GM12878 (cell line): ENCODE data around the gene SNAP47. TPM values are rescaled to one million over a fixed set of nuclear protein-coding genes. Genes with fewer than 3 reads are reported as not detected.

Experiments
- ATAC-seq: fragments of 200-7000 bp; cut with Tn5 transposase; 3 replicates; pipeline ENCODE4 v1.9.1; 2020; ENCODE audit warnings: mild to moderate bottlenecking, moderate library complexity
- BruUV-seq: library from RNA; stranded (reverse); fragments of 400-500 nt; replicated peaks from 2 replicates; lab custom pipeline; 2021; lab: Mats Ljungman, UMichigan
- CTCF ChIA-PET: fragments of 300-600 bp; sonication (Branson Sonifier 250); formaldehyde crosslinking; extraction: SDS; loops from one replicate; lab custom pipeline; 2021; ENCODE audit warnings: inconsistent platforms; lab: Yijun Ruan, JAX
- POLR2A ChIA-PET: fragments of 350-600 bp; formaldehyde crosslinking; extraction: SDS; loops from one replicate; lab custom pipeline; 2021; ENCODE audit warnings: inconsistent platforms; lab: Charles Lee
- RAD21 ChIA-PET: fragments of 300-600 bp; sonication (Branson Sonifier 250); formaldehyde crosslinking; loops from one replicate; lab custom pipeline; 2023; ENCODE audit warnings: antibody characterized with exemption; ENCODE audit not compliant: unreplicated experiment; lab: Charles Lee
- SMC1A ChIA-PET: fragments of 300-600 bp; sonication (Branson Sonifier 250); formaldehyde crosslinking; loops from one replicate; lab custom pipeline; 2023; ENCODE audit not compliant: unreplicated experiment, uncharacterized antibody; lab: Charles Lee
- DNase-seq: peaks from one replicate; pipeline ENCODE4 v3.0.0-alpha.2; 2011; ENCODE audit warnings: low read depth, low spot score
- FAIRE-seq: peaks from 3 replicates; lab custom pipeline; 2011; peaks lifted over from hg19 to GRCh38; lab: Jason Lieb, UNC
- H2AFZ ChIP-seq: 2 replicates; pipeline ENCODE4 v1.6.0; 2011; ENCODE audit warnings: low read depth, low read length, control low read depth; ENCODE audit not compliant: control insufficient read depth
- H3K27ac ChIP-seq: 2 replicates; pipeline ENCODE4 v1.5.1; 2011; ENCODE audit warnings: control low read depth; ENCODE audit not compliant: control insufficient read depth, insufficient read depth
- H3K27me3 ChIP-seq, 2 experiments: replicated peaks in 1 of 2; 2 replicates each; pipeline versions ENCODE4 v1.6.0 to v1.6.1; 2011; ENCODE audit warnings: low read length in 1 of 2; ENCODE audit not compliant: control insufficient read depth in 2 of 2, insufficient read depth in 2 of 2
- H3K36me3 ChIP-seq, 2 experiments: 2 replicates each; pipeline ENCODE4 v1.5.1; 2011; ENCODE audit warnings: low read length in 1 of 2; ENCODE audit not compliant: control insufficient read depth in 2 of 2, insufficient read depth in 2 of 2
- H3K4me1 ChIP-seq: 2 replicates; pipeline ENCODE4 v1.6.1; 2011; ENCODE audit warnings: mild to moderate bottlenecking, low read length, moderate library complexity, mixed read lengths; ENCODE audit not compliant: control insufficient read depth, insufficient read depth
- H3K4me2 ChIP-seq: 2 replicates; pipeline ENCODE4 v1.6.0; 2011; ENCODE audit warnings: control low read depth; ENCODE audit not compliant: control insufficient read depth, insufficient read depth
- H3K4me3 ChIP-seq: fragments of 200-600 bp; sonication (generic); 2 replicates; pipeline ENCODE4 v1.5.1; 2016
- H3K79me2 ChIP-seq: 2 replicates; pipeline ENCODE4 v1.6.0; 2011; ENCODE audit warnings: low read length; ENCODE audit not compliant: control insufficient read depth, insufficient read depth
- H3K9ac ChIP-seq: 2 replicates; pipeline ENCODE4 v1.8.0; 2011; ENCODE audit warnings: low read length, control low read depth, mixed read lengths; ENCODE audit not compliant: control insufficient read depth, insufficient read depth
- H3K9me3 ChIP-seq: replicated peaks from 3 replicates; pipeline ENCODE4 v1.5.1; 2011; ENCODE audit warnings: mild to moderate bottlenecking, low read length; ENCODE audit not compliant: control insufficient read depth, insufficient read depth
- H4K20me1 ChIP-seq: 2 replicates; pipeline ENCODE4 v1.6.0; 2011; ENCODE audit not compliant: control insufficient read depth, insufficient read depth
- DPF2 ChIP-seq: fragments of 450-650 bp; IDR thresholded peaks from 2 replicates; pipeline ENCODE4 v1.6.1; 2017; ENCODE audit warnings: mild to moderate bottlenecking
- JUNB ChIP-seq: IDR thresholded peaks from 2 replicates; pipeline ENCODE4 v1.6.1; 2016; ENCODE audit warnings: antibody characterized with exemption, mild to moderate bottlenecking
- MAX ChIP-seq: IDR thresholded peaks from 2 replicates; pipeline ENCODE4 v1.6.1; 2012; ENCODE audit warnings: low read depth, low read length, improper control_type of control experiment
- NR2C1 ChIP-seq: fragments of 450-650 bp; IDR thresholded peaks from 2 replicates; pipeline ENCODE4 v1.6.1; 2017; ENCODE audit warnings: antibody characterized with exemption, mild to moderate bottlenecking, moderate library complexity
- NRF1 ChIP-seq: conservative IDR thresholded peaks from 2 replicates; pipeline ENCODE4 v1.6.1; 2011; ENCODE audit warnings: mild to moderate bottlenecking, low read depth, low read length, improper control_type of control experiment
- STAT3 ChIP-seq: IDR thresholded peaks from 2 replicates; pipeline ENCODE4 v1.6.1; 2011; ENCODE audit warnings: low read depth, low read length, improper control_type of control experiment
- WGBS: methylation state at CpG from one replicate; pipeline ENCODE4 v1.1.6; 2016; ENCODE audit warnings: low lambda C conversion rate; ENCODE audit not compliant: insufficient replicate concordance, insufficient coverage; ENCODE audit errors: missing lambda C conversion rate; 5-methylcytosine and 5-hydroxymethylcytosine counted together
- in situ Hi-C: fragments of 300-500 bp; cut with MboI; formaldehyde crosslinking; loops from 9 replicates; pipeline ENCODE4 v1.14.3; 2018; ENCODE audit warnings: mixed read lengths
- intact Hi-C: fragments of 100-400 bp; cut with micrococcal nuclease; formaldehyde crosslinking; loops from one replicate; pipeline ENCODE4 v1.14.2; 2022; ENCODE audit not compliant: unreplicated experiment
- polyA plus RNA-seq, 11 experiments: library from polyadenylated mRNA; depleted of rRNA in 4 of 11; unstranded in 6 of 11; stranded (reverse) in 5 of 11; fragments of >200 nt; fragmentation: Nextera tagmentation in 4 of 11; fragmentation: Illumina TruSeq in 1 of 11; extraction: Ambion mirVana in 4 of 11; extraction: Trizol in 1 of 11; gene quantifications; 1 replicate in 1 of 11; 2 replicates in 10 of 11; pipeline versions ENCODE4 v1.2.1 to v1.2.3, GENCODE V29; 2011 to 2016; ENCODE audit warnings: inconsistent platforms in 2 of 11, missing spikeins in 2 of 11, low read depth in 1 of 11
- total RNA-seq, 4 experiments: library from RNA; depleted of rRNA in 3 of 4; stranded (reverse); fragments of >200 nt in 3 of 4; fragmentation: Illumina TruSeq in 1 of 4; extraction: Trizol in 1 of 4; gene quantifications; 2 replicates each; pipeline versions ENCODE4 v1.2.1 to v1.2.3, GENCODE V29; 2013 to 2021
- TF ChIP-seq, protein P1 (sequence below): fragments of 450-650 bp; formaldehyde crosslinking; IDR thresholded peaks from 2 replicates; pipeline ENCODE4 v1.4.0; 2022; ENCODE audit warnings: mild to moderate bottlenecking, moderate library complexity
- TF ChIP-seq, protein P2 (sequence below): fragments of 150-350 bp; IDR thresholded peaks from 2 replicates; pipeline ENCODE4 v1.6.1; 2016; ENCODE audit warnings: low read depth, low read length

Gene SNAP47
- total and polyA plus RNA-seq, 10 of the 15 experiments (the other 5 are each of a cell fraction or from before 2014, with no cell fraction given), result 1.3 to 39.6 (median 25.2) TPM

GRCh38 chr1:227786673-227787512, 51.7 kb downstream of the SNAP47 start:
- H3K4me3 ChIP-seq, result peak overlapping the region; percentile 77
- in situ Hi-C loops, result no loop called here

More at GRCh38 chr1:227786673-227787512, 51.7 kb downstream of the SNAP47 start:
- no peak overlapping the region for H3K27ac ChIP-seq
- peaks cover 10% of the 10 kb centered on the region for H3K4me1 ChIP-seq
- RAD21 ChIA-PET, result no interaction called here
- no peaks in the 10 kb centered on the region for H4K20me1 ChIP-seq
- H3K9me3 ChIP-seq, result no peaks in the 10 kb centered on the region
- TF ChIP-seq JUNB (no peak), NRF1 (no peak), MAX (no peak), NR2C1 (no peak), STAT3 (no peak), DPF2 (no peak)
- TF ChIP-seq, protein P1, sequence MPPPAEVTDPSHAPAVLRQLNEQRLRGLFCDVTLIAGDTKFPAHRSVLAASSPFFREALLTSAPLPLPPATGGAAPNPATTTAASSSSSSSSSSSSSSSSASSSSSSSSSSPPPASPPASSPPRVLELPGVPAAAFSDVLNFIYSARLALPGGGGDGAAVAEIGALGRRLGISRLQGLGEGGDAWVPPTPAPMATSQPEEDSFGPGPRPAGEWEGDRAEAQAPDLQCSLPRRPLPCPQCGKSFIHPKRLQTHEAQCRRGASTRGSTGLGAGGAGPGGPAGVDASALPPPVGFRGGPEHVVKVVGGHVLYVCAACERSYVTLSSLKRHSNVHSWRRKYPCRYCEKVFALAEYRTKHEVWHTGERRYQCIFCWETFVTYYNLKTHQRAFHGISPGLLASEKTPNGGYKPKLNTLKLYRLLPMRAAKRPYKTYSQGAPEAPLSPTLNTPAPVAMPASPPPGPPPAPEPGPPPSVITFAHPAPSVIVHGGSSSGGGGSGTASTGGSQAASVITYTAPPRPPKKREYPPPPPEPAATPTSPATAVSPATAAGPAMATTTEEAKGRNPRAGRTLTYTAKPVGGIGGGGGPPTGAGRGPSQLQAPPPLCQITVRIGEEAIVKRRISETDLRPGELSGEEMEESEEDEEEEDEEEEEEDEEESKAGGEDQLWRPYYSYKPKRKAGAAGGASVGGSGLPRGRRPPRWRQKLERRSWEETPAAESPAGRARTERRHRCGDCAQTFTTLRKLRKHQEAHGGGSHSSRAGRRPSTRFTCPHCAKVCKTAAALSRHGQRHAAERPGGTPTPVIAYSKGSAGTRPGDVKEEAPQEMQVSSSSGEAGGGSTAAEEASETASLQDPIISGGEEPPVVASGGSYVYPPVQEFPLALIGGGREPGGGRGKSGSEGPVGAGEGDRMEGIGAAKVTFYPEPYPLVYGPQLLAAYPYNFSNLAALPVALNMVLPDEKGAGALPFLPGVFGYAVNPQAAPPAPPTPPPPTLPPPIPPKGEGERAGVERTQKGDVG, result no peak
- TF ChIP-seq, protein P2, sequence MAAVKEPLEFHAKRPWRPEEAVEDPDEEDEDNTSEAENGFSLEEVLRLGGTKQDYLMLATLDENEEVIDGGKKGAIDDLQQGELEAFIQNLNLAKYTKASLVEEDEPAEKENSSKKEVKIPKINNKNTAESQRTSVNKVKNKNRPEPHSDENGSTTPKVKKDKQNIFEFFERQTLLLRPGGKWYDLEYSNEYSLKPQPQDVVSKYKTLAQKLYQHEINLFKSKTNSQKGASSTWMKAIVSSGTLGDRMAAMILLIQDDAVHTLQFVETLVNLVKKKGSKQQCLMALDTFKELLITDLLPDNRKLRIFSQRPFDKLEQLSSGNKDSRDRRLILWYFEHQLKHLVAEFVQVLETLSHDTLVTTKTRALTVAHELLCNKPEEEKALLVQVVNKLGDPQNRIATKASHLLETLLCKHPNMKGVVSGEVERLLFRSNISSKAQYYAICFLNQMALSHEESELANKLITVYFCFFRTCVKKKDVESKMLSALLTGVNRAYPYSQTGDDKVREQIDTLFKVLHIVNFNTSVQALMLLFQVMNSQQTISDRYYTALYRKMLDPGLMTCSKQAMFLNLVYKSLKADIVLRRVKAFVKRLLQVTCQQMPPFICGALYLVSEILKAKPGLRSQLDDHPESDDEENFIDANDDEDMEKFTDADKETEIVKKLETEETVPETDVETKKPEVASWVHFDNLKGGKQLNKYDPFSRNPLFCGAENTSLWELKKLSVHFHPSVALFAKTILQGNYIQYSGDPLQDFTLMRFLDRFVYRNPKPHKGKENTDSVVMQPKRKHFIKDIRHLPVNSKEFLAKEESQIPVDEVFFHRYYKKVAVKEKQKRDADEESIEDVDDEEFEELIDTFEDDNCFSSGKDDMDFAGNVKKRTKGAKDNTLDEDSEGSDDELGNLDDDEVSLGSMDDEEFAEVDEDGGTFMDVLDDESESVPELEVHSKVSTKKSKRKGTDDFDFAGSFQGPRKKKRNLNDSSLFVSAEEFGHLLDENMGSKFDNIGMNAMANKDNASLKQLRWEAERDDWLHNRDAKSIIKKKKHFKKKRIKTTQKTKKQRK, result no peak
- no TSS peak for BruUV-seq
- POLR2A ChIA-PET, result no interaction called here
- intact Hi-C loops, result loop anchor here (5.0 to 10.0 kb wide), 2 partner anchors 52 to 620 kb away; partner anchors contain the start of genes JMJD4, SNAP47 and TRIM11
- no peaks in the 10 kb centered on the region for H3K27me3 ChIP-seq
- DNase-seq (no peak), FAIRE-seq (no peak), ATAC-seq (peak; percentile 1; the same call in 1 of the 3 replicates)
- SMC1A ChIA-PET, result no interaction called here
- no peaks in the 10 kb centered on the region for H3K36me3 ChIP-seq
- peak overlapping the region; percentile 55 for H3K9ac ChIP-seq
- H3K79me2 ChIP-seq, result no peaks in the 10 kb centered on the region
- CTCF ChIA-PET, result no interaction called here
- peak overlapping the region; percentile 31; the same call in 1 of the 2 replicates for H2AFZ ChIP-seq
- 60% methylated on average over 44 of the region's 45 CpGs for WGBS
- H3K4me2 ChIP-seq, result peak overlapping the region; percentile 100
